Astrocyte of the hippocampus (primary cell): ENCODE results near the gene SLC35F4.

Source experiments
- DNase-seq: peaks from one replicate; pipeline ENCODE4 v3.0.0; 2011; ENCODE audit warnings: low read depth, low spot score

The SLC35F4 gene

DNA sequence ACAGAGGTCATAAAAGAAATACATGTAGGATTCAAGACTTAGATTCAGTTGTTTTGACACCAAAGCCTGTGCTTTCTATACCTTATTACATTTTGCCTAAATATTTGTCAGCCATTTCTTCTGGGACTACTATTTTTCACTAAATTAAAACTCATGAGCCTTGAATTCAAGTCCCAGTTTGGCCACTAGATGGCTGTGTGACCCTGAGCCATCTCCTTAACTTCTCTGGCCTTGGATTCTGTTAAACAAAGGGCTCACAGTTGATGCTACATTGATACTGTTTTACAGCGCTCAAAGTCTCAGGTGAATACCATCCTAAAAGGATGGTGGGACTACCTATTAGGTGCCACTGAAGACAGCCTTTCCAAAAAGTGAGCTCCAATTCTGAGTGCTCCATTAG, 332.7 kb downstream of the SLC35F4 start:
- DNase-seq = peak; percentile 36

DNA sequence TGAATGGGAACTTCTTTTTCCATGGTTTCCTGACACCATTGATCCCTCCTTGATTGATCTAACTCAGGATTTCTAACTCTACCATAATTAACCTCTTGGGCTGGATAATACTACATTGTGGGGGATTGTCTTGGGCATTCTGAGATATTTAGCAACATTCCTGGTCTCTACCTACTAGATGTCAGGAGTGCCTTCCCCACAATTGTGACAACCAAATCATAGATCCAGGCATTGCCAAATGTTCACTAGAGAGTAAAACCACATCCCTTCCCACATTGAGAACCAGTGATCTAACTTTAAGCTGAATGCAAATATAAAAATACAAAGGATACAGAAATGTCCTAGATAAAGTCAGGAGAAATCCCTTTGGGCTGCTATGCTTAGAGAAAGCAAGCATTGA, 335.3 kb downstream of the SLC35F4 start:
- DNase-seq = no peak

DNA sequence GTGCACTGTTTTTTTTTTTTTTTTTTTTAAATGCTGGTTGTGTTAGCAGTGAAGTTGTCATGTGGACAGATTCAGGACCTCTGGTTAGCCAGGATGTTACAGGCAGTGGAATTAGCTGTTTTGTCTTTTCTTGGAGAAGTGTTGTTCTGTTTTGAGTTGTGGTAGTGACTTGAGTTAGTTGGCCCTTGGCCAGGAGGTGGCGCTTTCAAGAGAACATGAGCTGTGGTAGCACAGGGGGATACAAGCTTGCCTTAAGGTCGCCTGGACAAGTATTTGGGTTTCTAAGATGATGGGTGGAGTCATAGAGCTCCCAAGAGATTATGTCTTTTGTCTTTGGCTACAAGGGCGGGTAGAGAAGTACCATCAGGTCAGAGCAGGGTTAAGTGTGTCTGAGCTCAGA, 338.9 kb downstream of the SLC35F4 start:
- no peak for DNase-seq

DNA sequence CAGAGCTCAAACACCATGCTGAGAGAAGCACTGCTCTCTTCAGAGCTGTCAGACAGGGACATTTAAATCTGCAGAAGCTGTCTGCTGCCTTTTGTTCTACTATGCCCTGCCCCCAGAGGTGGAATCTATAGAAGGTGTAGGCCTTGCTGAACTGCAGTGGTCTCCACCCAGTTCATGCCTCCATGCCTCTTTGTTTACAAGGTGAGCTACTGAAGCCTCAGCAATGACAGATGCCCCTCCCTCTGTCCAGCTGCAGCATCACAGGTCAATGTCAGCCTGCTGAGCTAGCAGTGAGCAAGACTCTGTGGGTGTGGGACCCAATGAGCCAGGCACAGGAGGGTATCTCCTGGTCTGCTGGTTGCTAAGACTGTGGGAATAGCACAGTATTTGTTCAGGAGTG, 346.8 kb downstream of the SLC35F4 start:
- no peak for DNase-seq
